ENCODE data around the gene GRIA3. TPM values are rescaled to one million over a fixed set of nuclear protein-coding genes. Genes with fewer than 3 reads are reported as not detected.

GRIA3 gene
- total and polyA plus RNA-seq, 2 donors (not counting 1 experiment from before 2014, with no cell fraction given), result 0.52 to 2.3 TPM

- Histone ChIP-seq H4K20me1 (ENCODE audit: control insufficient read depth, extremely low read depth, insufficient read depth, low read length) (no peaks in the 10 kb centered on the region), H3K27ac (ENCODE audit: insufficient read depth, low read length) (no peak overlapping the region), H2AFZ (ENCODE audit: low read length) (no peak overlapping the region), H3K4me1 (ENCODE audit: control insufficient read depth, extremely low read depth, insufficient read depth, low read length) (no peaks in the 10 kb centered on the region), H3K36me3 (ENCODE audit: control insufficient read depth, insufficient read depth, low read length) (no peaks in the 10 kb centered on the region), H3K4me2 (ENCODE audit: extremely low read depth, insufficient read depth, low read length) (no peak overlapping the region), H3K79me2 (ENCODE audit: control insufficient read depth, insufficient read depth, low read length) (no peaks in the 10 kb centered on the region), H3K9me3 (ENCODE audit: control insufficient read depth, insufficient read depth, low read depth, low read length) (no peaks in the 10 kb centered on the region), H3K9ac (ENCODE audit: insufficient read depth, low read length) (no peak overlapping the region), H3K4me3 (replicated peaks in 1 of 4; ENCODE audit: control extremely low read depth in 1 of 4, insufficient read depth in 1 of 4, low read depth in 3 of 4, low read length in 4 of 4) (no peak overlapping the region), H3K27me3 (ENCODE audit: control insufficient read depth, insufficient read depth, low read length) (no peaks in the 10 kb centered on the region)
- DNase-seq (ENCODE audit: low read depth in 2 of 2), result no peak
- no peak for TF ChIP-seq EZH2 (IDR thresholded peaks at IDR 0.05; ENCODE audit: low read length, missing control alignments)
- TF ChIP-seq, protein P1, sequence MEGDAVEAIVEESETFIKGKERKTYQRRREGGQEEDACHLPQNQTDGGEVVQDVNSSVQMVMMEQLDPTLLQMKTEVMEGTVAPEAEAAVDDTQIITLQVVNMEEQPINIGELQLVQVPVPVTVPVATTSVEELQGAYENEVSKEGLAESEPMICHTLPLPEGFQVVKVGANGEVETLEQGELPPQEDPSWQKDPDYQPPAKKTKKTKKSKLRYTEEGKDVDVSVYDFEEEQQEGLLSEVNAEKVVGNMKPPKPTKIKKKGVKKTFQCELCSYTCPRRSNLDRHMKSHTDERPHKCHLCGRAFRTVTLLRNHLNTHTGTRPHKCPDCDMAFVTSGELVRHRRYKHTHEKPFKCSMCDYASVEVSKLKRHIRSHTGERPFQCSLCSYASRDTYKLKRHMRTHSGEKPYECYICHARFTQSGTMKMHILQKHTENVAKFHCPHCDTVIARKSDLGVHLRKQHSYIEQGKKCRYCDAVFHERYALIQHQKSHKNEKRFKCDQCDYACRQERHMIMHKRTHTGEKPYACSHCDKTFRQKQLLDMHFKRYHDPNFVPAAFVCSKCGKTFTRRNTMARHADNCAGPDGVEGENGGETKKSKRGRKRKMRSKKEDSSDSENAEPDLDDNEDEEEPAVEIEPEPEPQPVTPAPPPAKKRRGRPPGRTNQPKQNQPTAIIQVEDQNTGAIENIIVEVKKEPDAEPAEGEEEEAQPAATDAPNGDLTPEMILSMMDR (conservative IDR thresholded peaks at IDR 0.05 in 1 of 2, IDR thresholded peaks at IDR 0.05 in 1 of 2; ENCODE audit: low read depth in 1 of 2, low read length in 2 of 2), result no peak
These were observed 280.6 kb downstream of the GRIA3 start for GRCh38 chrX:123464709-123465108.

DNA sequence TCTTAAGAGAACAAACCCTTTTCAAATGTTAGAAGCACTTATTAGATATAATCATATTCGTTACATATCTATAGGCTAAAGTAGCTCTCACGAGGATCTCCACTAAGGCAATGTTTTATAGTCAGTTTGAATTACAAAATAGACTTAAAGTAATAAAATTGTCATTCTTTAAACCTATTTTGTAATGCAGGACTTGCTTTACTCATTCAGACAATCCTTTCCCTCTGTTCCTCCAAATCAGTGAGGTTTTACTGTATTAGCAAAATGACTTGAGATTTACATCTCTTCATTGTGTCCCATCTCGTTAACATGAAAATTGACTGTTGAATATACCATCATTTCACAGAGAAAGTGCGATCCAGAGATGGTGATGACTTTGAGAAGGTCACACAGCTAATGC is 284.4 kb downstream of the GRIA3 start:
- no peaks in the 10 kb centered on the region for H3K79me2 ChIP-seq (ENCODE audit: control insufficient read depth, insufficient read depth, low read length)
- H3K36me3 ChIP-seq (ENCODE audit: control insufficient read depth, insufficient read depth, low read length), result no peaks in the 10 kb centered on the region
- H4K20me1 ChIP-seq (ENCODE audit: control insufficient read depth, extremely low read depth, insufficient read depth, low read length), result no peaks in the 10 kb centered on the region
- H3K4me2 ChIP-seq (ENCODE audit: extremely low read depth, insufficient read depth, low read length), result no peak overlapping the region
- H2AFZ ChIP-seq (ENCODE audit: low read length), result no peak overlapping the region
- no peaks in the 10 kb centered on the region for H3K27me3 ChIP-seq (ENCODE audit: control insufficient read depth, insufficient read depth, low read length)
- H3K9ac ChIP-seq (ENCODE audit: insufficient read depth, low read length), result no peak overlapping the region
- TF ChIP-seq, protein P1 (conservative IDR thresholded peaks at IDR 0.05 in 1 of 2, IDR thresholded peaks at IDR 0.05 in 1 of 2; ENCODE audit: low read depth in 1 of 2, low read length in 2 of 2), result no peak
- no peak for TF ChIP-seq EZH2 (IDR thresholded peaks at IDR 0.05; ENCODE audit: low read length, missing control alignments)
- DNase-seq (ENCODE audit: low read depth in 2 of 2), result no peak
- no peaks in the 10 kb centered on the region for H3K4me1 ChIP-seq (ENCODE audit: control insufficient read depth, extremely low read depth, insufficient read depth, low read length)
- H3K9me3 ChIP-seq (ENCODE audit: control insufficient read depth, insufficient read depth, low read depth, low read length), result no peaks in the 10 kb centered on the region
- H3K4me3 ChIP-seq (replicated peaks in 1 of 4; ENCODE audit: control extremely low read depth in 1 of 4, insufficient read depth in 1 of 4, low read depth in 3 of 4, low read length in 4 of 4), result no peak overlapping the region
- H3K27ac ChIP-seq (ENCODE audit: insufficient read depth, low read length), result no peak overlapping the region

DNA sequence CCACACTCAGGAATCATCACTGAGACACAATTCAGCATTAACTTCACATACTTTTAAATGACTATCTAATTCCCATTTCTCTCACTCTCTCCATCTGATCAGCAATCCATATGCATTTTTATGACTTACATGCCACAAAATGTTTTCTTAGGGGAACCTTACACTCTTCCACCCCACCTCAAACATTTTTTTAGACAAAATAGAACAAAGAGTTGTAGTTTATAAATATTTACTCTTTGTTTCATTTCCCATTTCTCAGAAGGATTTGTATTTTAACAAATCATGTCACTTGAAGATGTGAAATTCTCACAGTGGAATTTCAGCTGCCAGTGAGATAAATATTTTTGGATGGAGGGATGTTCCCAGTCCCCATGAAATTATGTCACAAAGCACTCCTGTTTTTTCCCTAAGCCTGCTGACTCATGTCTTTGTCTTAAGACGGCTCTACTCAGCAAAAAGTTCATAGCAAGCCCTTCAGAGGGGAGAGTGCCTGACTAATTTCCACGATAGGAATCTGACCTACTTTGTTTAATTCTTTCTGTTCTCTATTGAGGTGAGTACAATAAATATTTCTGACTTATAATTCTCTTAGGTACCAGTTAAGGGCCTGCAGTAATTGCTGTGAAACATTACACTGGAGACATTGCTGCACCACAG is 291.1 kb downstream of the GRIA3 start:
- H4K20me1 ChIP-seq (ENCODE audit: control insufficient read depth, extremely low read depth, insufficient read depth, low read length), result no peaks in the 10 kb centered on the region
- no peaks in the 10 kb centered on the region for H3K4me1 ChIP-seq (ENCODE audit: control insufficient read depth, extremely low read depth, insufficient read depth, low read length)
- TF ChIP-seq, protein P1 (conservative IDR thresholded peaks at IDR 0.05 in 1 of 2, IDR thresholded peaks at IDR 0.05 in 1 of 2; ENCODE audit: low read depth in 1 of 2, low read length in 2 of 2), result no peak
- no peak for TF ChIP-seq EZH2 (IDR thresholded peaks at IDR 0.05; ENCODE audit: low read length, missing control alignments)
- H3K9me3 ChIP-seq (ENCODE audit: control insufficient read depth, insufficient read depth, low read depth, low read length), result no peaks in the 10 kb centered on the region
- H3K27me3 ChIP-seq (ENCODE audit: control insufficient read depth, insufficient read depth, low read length), result no peaks in the 10 kb centered on the region
- H3K9ac ChIP-seq (ENCODE audit: insufficient read depth, low read length), result no peak overlapping the region
- peak in 1 of 2 donors; percentile 54 for DNase-seq (ENCODE audit: low read depth in 2 of 2)
- no peak overlapping the region for H2AFZ ChIP-seq (ENCODE audit: low read length)
- no peak overlapping the region for H3K27ac ChIP-seq (ENCODE audit: insufficient read depth, low read length)
- H3K4me2 ChIP-seq (ENCODE audit: extremely low read depth, insufficient read depth, low read length), result no peak overlapping the region
- no peaks in the 10 kb centered on the region for H3K79me2 ChIP-seq (ENCODE audit: control insufficient read depth, insufficient read depth, low read length)
- H3K4me3 ChIP-seq (replicated peaks in 1 of 4; ENCODE audit: control extremely low read depth in 1 of 4, insufficient read depth in 1 of 4, low read depth in 3 of 4, low read length in 4 of 4), result no peak overlapping the region
- no peaks in the 10 kb centered on the region for H3K36me3 ChIP-seq (ENCODE audit: control insufficient read depth, insufficient read depth, low read length)

All from fibroblast of lung (primary cell).